ENCODE data around the gene ZNF587B.
"Not testable (repeated sequence)": the region's sequence is repeated elsewhere in the genome, so short reads cannot be mapped to it uniquely, and the experiment has no call there.

ZNF587B gene

DNA sequence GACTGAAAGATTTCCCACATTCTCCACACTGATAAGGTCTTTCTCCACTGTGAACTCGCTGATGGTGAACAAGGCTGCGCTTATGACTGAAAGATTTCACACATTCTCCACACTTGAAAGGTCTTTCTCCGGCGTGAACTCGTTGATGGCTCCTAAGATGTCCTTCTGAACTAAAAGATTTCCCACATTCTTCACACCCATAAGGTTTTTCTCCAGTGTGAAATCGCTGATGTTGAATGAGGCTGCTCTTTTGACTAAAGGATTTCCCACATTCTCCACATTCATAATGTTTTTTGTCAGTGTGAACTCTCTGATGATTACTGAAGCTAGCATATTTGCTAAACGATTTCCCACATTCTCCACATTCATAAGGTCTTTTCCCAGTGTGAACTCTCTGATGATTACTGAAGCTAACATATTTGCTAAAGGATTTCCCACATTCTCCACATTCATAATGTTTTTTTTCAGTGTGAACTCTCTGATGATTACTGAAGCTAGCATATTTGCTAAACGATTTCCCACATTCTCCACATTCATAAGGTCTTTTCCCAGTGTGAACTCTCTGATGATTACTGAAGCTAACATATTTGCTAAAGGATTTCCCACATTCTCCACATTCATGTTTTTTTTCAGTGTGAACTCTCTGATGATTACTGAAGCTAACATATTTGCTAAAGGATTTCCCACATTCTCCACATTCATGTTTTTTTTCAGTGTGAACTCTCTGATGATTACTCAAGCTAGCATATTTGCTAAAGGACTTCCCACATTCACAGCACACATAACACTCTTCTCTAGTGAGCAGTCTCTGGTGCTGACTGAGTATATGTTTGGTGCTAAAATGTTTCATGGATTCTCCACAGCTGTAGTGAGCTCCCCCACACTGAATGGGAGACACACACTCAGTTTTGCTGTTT, 44.0 kb downstream of the ZNF587B start:
- not testable (repeated sequence) for DNase-seq

DNA sequence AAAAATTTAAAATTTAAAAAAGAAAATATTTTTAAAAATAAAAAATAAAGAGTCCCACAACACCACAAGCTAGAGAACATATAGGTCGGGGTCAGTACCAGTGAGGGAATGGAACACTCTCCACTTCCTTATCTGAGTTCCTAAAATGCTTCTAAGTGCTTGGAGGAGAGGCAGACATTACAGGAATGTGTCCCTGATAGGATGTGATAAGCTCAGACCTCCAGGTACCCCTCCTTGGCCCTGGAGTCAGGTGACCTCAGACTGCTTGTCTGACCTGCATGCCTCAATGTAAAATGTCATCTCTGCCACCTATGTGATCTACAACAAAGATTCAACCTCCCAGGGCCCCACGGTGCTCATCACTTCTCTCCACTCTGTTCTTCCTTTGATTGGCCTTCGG, 55.9 kb downstream of the ZNF587B start:
- no peak for DNase-seq

DNA sequence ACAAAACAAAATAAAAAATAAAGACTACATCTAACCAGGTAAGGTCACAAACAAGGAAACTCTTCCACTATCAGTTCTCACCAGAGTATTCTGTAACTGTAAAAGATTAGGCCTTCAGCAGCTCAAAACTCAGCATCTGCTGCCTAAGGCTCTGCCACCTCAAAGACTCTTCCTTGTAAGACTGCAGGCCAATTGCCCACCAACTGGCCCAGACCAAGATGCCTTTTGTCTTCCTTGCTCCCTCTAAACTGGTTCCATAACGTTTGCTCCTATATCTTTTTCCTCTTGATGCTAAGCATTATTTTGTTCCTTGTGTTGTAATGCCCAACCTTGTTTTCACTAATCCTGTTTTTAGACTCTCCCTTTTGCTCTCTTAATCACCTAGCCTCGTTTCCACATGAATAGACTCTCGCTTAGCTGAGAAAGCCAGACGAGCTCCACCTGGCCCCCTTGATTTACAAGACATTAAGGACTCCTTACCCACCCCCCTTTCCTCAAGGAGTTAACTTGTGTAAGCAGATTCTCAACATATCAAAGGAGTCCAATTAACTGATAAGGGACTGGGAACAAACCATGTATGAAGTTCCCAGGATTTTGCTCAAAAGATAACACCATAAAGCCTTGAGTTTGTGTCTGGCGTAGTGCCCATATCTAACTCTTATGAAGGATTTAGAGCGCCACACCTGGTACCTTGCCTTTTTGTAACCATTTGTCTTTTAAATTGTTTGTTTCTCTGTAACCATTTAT, 57.3 kb downstream of the ZNF587B start:
- no peak for DNase-seq

DNA sequence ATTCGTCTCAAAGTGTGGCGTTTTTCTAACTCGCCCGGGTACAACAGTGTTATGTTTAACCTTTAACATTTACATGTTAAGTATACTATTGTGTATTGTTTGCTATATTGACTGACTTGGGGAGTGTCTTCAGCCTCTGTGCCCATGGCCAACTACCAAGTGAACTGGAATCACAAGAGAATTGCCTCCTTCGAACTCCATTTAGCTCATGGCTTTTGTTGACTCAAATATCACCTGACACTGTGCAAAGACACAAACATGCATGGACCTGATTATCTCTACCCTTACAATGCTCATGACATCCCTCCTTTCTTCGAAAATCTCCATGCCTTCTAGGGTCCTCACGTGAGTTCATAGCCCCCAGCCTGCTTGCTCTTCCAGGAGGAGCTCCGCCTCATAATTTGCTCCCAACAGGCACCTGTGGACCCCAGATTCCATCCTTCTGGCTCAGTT, 58.0 kb downstream of the ZNF587B start:
- no peak for DNase-seq

DNA sequence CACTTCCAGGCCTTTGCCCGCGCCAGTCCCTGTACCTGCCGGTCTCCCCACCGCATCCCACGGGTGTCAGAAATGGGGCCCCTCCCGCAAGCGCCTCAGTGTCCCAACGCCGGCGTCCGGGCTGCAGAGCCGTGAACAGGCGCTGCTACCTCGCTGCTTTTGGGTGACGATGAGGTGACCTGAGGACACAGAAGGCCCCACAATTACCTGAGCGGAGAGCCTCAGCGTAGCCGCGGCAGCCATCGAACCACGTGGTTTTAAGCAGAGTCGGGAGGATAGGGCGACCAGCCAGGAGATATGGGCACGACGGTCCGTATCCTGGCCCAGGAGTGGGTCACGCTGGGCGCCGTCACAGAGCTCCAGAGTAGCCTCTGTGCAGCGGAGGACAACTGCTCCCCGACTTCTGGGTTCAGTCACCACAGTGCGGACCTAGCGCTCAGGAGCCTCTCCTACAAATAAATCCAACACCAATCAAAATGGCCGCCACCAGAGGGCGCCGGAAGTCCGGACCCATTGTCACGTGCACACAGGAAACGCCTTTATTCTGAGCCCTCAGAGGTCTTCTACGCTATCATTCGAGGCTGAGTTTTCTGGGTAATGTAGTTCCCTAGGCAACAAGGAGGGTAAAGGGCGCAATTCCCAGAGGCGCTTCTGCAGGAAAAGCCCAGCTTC, 58.6 kb downstream of the ZNF587B start, which contains the start of gene ZNF814:
Gene ZNF814, minus strand, starts transcription at position 478 of the 672 bp plus-strand sequence. Its CDS starts 235 bp downstream, at position 243.
- DNase-seq = peak; percentile 66 to 68

DNA sequence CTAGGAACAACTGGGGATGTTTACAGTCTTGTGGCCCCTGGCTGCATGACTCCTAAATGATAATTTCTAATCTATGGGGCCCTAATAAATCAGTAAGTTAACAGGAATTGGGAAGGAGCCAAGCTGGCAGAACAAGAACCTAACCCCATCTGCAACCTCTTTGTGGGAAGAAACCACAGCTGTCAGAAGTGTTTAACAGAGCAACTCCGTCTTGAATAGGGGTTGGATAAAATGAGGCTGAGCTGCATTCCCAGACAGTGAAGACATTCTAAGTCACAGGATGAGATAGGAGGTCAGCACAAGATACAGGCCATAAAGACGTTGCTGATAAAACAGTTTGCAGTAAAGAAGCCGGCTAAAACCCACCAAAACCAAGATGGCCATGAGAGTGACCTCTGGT, 60.6 kb downstream of the ZNF587B start:
- not testable (repeated sequence) for DNase-seq
